HEK293 (cell line): ENCODE measurements around the gene IL1RAPL1.

Experiments used
- CTCF ChIA-PET: fragments of 350-600 bp; formaldehyde crosslinking; extraction: SDS; loops from one replicate; lab custom pipeline; 2021; ENCODE audit warnings: antibody characterized with exemption; lab: Yijun Ruan, JAX
- POLR2A ChIA-PET: fragments of 300-600 bp; formaldehyde crosslinking; extraction: SDS; loops from one replicate; lab custom pipeline; 2020; ENCODE audit warnings: antibody characterized with exemption, inconsistent platforms; lab: Yijun Ruan, JAX
- H3K27ac ChIP-seq: fragments of 200-500 bp; sonication (Bioruptor generic); 2 replicates; pipeline ENCODE4 v1.5.1; 2014; ENCODE audit warnings: low read depth, low read length, control low read depth, inconsistent platforms; ENCODE audit errors: extremely low read depth
- H3K36me3 ChIP-seq, 2 experiments: fragments of 200-500 bp in 1 of 2; sonication (Bioruptor generic) in 1 of 2; 1 replicate in 1 of 2; 2 replicates in 1 of 2; pipeline ENCODE4 v1.5.1; 2014 to 2017; ENCODE audit warnings: inconsistent platforms in 2 of 2, low read length in 2 of 2; ENCODE audit not compliant: control insufficient read depth in 2 of 2, insufficient read depth in 1 of 2
- H3K4me1 ChIP-seq: fragments of 200-500 bp; sonication (Bioruptor generic); 2 replicates; pipeline ENCODE4 v1.5.1; 2014; ENCODE audit warnings: mild to moderate bottlenecking, low read length, inconsistent platforms; ENCODE audit not compliant: control insufficient read depth, insufficient read depth
- H3K4me3 ChIP-seq: 2 replicates; pipeline ENCODE4 v1.5.1; 2011; ENCODE audit warnings: low read depth, mild to moderate bottlenecking, control low read depth, low read length, moderate library complexity
- H3K9me3 ChIP-seq: fragments of 200-500 bp; sonication (Bioruptor generic); 2 replicates; pipeline ENCODE4 v1.5.1; 2014; ENCODE audit warnings: low read depth, low read length, inconsistent platforms; ENCODE audit not compliant: control insufficient read depth, insufficient read depth
- EGR2 ChIP-seq: fragments of 450-650 bp; formaldehyde crosslinking; IDR thresholded peaks from 2 replicates; pipeline ENCODE4 v1.5.1; 2016; ENCODE audit warnings: low read depth, missing biosample characterization, missing genetic modification characterization
- FEZF1 ChIP-seq: fragments of 450-650 bp; formaldehyde crosslinking; IDR thresholded peaks from 2 replicates; pipeline ENCODE4 v1.5.1; 2016; ENCODE audit warnings: missing biosample characterization, missing genetic modification characterization
- HOXD13 ChIP-seq: sonication (generic); formaldehyde crosslinking; IDR thresholded peaks from 2 replicates; pipeline ENCODE4 v1.8.0; 2022; ENCODE audit warnings: missing genetic modification reagents, borderline replicate concordance
- SCRT2 ChIP-seq: fragments of 450-650 bp; formaldehyde crosslinking; IDR thresholded peaks from 2 replicates; pipeline ENCODE4 v1.5.1; 2016; ENCODE audit warnings: missing biosample characterization, missing genetic modification characterization
- ZBTB20 ChIP-seq: fragments of 450-650 bp; formaldehyde crosslinking; IDR thresholded peaks from 2 replicates; pipeline ENCODE4 v1.5.1; 2016; ENCODE audit warnings: missing biosample characterization, missing genetic modification characterization
- ZNF114 ChIP-seq: fragments of 450-650 bp; formaldehyde crosslinking; IDR thresholded peaks from 2 replicates; pipeline ENCODE4 v1.5.0; 2017; ENCODE audit warnings: missing biosample characterization, missing genetic modification characterization
- ZNF2 ChIP-seq: fragments of 450-650 bp; formaldehyde crosslinking; IDR thresholded peaks from 2 replicates; pipeline ENCODE4 v1.5.1; 2016; ENCODE audit warnings: missing biosample characterization, missing genetic modification characterization
- ZNF214 ChIP-seq: fragments of 450-650 bp; formaldehyde crosslinking; IDR thresholded peaks from 2 replicates; pipeline ENCODE4 v1.5.1; 2017; ENCODE audit warnings: missing biosample characterization, mild to moderate bottlenecking, missing genetic modification characterization, borderline replicate concordance
- ZNF426 ChIP-seq: fragments of 450-650 bp; formaldehyde crosslinking; IDR thresholded peaks from 2 replicates; pipeline ENCODE4 v1.5.1; 2017; ENCODE audit warnings: missing biosample characterization, missing genetic modification characterization, mild to moderate bottlenecking, inconsistent platforms, moderate library complexity
- ZNF510 ChIP-seq: fragments of 450-650 bp; formaldehyde crosslinking; IDR thresholded peaks from 2 replicates; pipeline ENCODE4 v1.5.1; 2018; ENCODE audit warnings: mild to moderate bottlenecking, missing genetic modification characterization, missing biosample characterization; ENCODE audit not compliant: insufficient replicate concordance
- ZNF544 ChIP-seq: fragments of 450-650 bp; formaldehyde crosslinking; IDR thresholded peaks from 2 replicates; pipeline ENCODE4 v1.5.0; 2017; ENCODE audit warnings: missing biosample characterization, missing genetic modification characterization
- ZNF777 ChIP-seq: fragments of 450-650 bp; formaldehyde crosslinking; IDR thresholded peaks from 2 replicates; pipeline ENCODE4 v1.5.1; 2017; ENCODE audit warnings: missing biosample characterization, missing genetic modification characterization, borderline replicate concordance
- ZNF843 ChIP-seq: fragments of 450-650 bp; formaldehyde crosslinking; IDR thresholded peaks from 2 replicates; pipeline ENCODE4 v1.5.1; 2016; ENCODE audit warnings: missing biosample characterization, missing genetic modification characterization
- ZXDB ChIP-seq: fragments of 450-650 bp; formaldehyde crosslinking; IDR thresholded peaks from 2 replicates; pipeline ENCODE4 v1.5.1; 2016; ENCODE audit warnings: missing biosample characterization, missing genetic modification characterization
- TF ChIP-seq, protein P1 (sequence below): fragments of 450-650 bp; formaldehyde crosslinking; IDR thresholded peaks from 2 replicates; pipeline ENCODE4 v1.5.1; 2017; ENCODE audit warnings: missing biosample characterization, missing genetic modification characterization
- TF ChIP-seq, protein P2 (sequence below): fragments of 450-650 bp; formaldehyde crosslinking; IDR thresholded peaks from 2 replicates; pipeline ENCODE4 v1.5.1; 2016; ENCODE audit warnings: missing biosample characterization, missing genetic modification characterization
- TF ChIP-seq, protein P3 (sequence below): fragments of 450-650 bp; formaldehyde crosslinking; IDR thresholded peaks from 2 replicates; pipeline ENCODE4 v1.5.1; 2016; ENCODE audit warnings: missing biosample characterization, missing genetic modification characterization, low read depth

Gene IL1RAPL1

DNA sequence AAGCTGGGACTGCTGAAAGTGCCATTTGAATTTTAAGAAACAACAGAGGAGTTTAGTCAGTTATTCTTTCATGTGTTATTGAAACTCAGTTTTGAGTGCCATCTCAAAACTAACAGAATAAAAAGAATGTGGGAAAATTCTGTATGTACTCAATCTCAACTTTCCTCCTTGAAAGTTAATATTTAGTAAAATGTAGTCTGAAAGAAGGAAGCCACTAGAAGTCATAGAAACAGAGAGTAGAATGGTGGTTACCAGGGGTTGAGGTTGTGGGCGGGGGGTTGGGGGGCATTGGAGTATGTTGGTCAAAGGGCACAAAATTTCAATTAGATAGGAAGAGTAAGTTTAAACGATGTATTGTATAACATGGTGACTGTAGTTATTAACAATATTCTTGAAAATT, 999.9 kb downstream of the IL1RAPL1 start (continued):
- TF ChIP-seq SCRT2 (tag by site-specific recombination) (no peak), ZNF426 (tag by site-specific recombination) (no peak), ZNF114 (tag by site-specific recombination) (no peak), FEZF1 (no peak)

DNA sequence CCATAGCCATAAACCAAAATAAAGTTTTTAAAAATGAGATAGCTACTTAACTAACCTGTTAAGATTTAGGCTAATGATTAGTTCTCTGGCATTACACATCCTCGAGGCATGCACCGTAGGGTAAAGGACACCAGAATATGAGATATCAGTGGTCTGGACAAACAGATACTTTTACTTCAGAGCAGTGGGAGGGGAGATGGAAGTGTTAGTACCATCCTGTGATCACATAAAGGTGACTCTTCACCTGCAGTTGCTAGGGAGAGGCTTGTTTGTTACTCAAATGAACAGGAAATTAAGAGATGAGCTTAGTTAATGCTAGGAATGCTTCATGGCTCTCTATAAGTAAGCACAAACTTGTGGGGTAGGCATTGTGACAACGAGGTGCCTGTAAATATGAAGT, 1003.7 kb downstream of the IL1RAPL1 start:
- Histone ChIP-seq H3K4me3 (no peak overlapping the region), H3K36me3 (no peaks in the 10 kb centered on the region), H3K9me3 (no peaks in the 10 kb centered on the region)
- TF ChIP-seq ZNF777 (tag by site-specific recombination) (no peak), EGR2 (tag by site-specific recombination) (no peak), HOXD13 (no peak), ZNF510 (tag by site-specific recombination) (no peak)
- TF ChIP-seq, all 188 proteins: peak for 0
- ChIA-PET POLR2A (no interaction called here), CTCF (no interaction called here)
- no peaks in the 10 kb centered on the region for H3K4me1 ChIP-seq
- no peak overlapping the region for H3K27ac ChIP-seq

DNA sequence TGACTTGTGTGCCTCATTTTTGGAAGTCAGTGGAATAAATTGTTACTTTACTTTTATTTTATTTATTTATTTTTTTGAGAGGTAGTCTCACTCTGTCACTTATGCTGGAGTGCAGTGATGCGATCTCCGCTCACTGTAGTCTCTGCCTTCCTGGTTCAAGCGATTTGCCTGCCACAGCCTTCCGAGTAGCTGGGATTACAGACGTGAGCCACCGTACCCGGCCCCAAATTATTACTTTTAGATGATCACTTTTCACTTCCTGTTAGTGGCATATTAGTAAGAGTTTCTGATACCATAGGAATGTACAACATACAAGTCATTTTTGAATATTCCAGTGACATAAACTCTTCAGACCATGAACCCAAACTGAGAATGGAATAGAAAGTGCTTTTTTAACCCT, 1017.1 kb downstream of the IL1RAPL1 start:
- POLR2A ChIA-PET, result no interaction called here
- no peaks in the 10 kb centered on the region for H3K36me3 ChIP-seq
- no peaks in the 10 kb centered on the region for H3K4me1 ChIP-seq
- no peaks in the 10 kb centered on the region for H3K9me3 ChIP-seq
- CTCF ChIA-PET, result interaction anchor here (0.6 kb wide), 1 partner anchor 26 kb away, joined by 4 read pairs; no protein-coding TSS in a partner anchor
- H3K27ac ChIP-seq, result no peak overlapping the region
- TF ChIP-seq ZNF214 (tag by site-specific recombination) (no peak), ZNF544 (tag by site-specific recombination) (no peak), ZBTB20 (no peak), ZNF843 (no peak), ZXDB (tag by site-specific recombination) (no peak), ZNF777 (tag by site-specific recombination) (no peak), ZNF2 (no peak)
- TF ChIP-seq, protein P1, sequence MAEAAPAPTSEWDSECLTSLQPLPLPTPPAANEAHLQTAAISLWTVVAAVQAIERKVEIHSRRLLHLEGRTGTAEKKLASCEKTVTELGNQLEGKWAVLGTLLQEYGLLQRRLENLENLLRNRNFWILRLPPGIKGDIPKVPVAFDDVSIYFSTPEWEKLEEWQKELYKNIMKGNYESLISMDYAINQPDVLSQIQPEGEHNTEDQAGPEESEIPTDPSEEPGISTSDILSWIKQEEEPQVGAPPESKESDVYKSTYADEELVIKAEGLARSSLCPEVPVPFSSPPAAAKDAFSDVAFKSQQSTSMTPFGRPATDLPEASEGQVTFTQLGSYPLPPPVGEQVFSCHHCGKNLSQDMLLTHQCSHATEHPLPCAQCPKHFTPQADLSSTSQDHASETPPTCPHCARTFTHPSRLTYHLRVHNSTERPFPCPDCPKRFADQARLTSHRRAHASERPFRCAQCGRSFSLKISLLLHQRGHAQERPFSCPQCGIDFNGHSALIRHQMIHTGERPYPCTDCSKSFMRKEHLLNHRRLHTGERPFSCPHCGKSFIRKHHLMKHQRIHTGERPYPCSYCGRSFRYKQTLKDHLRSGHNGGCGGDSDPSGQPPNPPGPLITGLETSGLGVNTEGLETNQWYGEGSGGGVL (tag by site-specific recombination), result no peak
- TF ChIP-seq, protein P2, sequence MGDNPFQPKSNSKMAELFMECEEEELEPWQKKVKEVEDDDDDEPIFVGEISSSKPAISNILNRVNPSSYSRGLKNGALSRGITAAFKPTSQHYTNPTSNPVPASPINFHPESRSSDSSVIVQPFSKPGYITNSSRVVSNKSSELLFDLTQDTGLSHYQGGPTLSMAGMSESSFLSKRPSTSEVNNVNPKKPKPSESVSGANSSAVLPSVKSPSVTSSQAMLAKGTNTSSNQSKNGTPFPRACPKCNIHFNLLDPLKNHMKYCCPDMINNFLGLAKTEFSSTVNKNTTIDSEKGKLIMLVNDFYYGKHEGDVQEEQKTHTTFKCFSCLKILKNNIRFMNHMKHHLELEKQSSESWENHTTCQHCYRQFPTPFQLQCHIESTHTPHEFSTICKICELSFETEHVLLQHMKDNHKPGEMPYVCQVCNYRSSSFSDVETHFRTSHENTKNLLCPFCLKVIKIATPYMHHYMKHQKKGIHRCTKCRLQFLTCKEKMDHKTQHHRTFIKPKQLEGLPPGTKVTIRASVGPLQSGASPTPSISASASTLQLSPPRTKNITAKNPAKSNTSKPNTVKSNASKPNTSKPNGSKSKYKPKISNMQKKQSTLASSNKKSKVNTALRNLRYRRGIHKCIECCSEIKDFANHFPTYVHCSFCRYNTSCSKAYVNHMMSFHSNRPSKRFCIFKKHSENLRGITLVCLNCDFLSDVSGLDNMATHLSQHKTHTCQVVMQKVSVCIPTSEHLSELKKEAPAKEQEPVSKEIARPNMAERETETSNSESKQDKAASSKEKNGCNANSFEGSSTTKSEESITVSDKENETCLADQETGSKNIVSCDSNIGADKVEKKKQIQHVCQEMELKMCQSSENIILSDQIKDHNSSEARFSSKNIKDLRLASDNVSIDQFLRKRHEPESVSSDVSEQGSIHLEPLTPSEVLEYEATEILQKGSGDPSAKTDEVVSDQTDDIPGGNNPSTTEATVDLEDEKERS (tag by site-specific recombination), result no peak
- TF ChIP-seq, protein P3, sequence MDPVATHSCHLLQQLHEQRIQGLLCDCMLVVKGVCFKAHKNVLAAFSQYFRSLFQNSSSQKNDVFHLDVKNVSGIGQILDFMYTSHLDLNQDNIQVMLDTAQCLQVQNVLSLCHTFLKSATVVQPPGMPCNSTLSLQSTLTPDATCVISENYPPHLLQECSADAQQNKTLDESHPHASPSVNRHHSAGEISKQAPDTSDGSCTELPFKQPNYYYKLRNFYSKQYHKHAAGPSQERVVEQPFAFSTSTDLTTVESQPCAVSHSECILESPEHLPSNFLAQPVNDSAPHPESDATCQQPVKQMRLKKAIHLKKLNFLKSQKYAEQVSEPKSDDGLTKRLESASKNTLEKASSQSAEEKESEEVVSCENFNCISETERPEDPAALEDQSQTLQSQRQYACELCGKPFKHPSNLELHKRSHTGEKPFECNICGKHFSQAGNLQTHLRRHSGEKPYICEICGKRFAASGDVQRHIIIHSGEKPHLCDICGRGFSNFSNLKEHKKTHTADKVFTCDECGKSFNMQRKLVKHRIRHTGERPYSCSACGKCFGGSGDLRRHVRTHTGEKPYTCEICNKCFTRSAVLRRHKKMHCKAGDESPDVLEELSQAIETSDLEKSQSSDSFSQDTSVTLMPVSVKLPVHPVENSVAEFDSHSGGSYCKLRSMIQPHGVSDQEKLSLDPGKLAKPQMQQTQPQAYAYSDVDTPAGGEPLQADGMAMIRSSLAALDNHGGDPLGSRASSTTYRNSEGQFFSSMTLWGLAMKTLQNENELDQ (tag by site-specific recombination), result no peak
- no peak overlapping the region for H3K4me3 ChIP-seq
